ENCODE measurements around the gene SUSD1. TPM values are rescaled to one million over a fixed set of nuclear protein-coding genes. Genes with fewer than 3 reads are reported as not detected.

Gene SUSD1
- total and polyA plus RNA-seq, 9 of the 15 experiments (the other 6 are each of a cell fraction or from before 2014, with no cell fraction given) = 10.9 to 44.4 (median 36.1) TPM

DNA sequence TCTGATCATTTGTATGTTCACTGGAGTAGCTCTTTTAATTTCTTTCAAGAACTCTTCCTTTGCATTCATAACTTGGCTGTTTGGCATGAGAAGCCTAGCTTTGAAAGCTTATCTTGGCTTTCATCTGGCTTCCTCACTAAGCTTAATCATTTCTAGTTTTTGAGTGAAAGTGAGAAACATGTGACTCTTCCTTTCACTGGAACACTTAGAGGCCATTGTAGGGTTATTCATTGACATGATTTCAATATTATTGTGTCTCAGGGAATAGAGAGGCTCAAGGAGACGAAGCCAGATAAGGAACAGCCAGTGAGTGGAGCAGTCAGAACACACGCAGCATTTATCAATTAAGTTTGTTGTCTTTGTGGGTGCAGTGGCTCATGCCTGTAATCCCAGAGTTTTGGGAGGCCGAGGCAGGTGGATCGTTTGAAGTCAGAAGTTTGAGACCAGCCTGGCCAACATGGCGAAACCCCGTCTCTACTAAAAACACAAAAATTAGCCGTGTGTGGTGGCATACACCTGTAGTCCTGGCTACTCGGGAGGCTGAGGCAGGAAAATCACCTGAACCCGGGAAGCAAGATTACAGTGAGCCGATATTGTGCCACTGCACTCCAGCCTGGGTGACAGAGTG lies 180.2 kb downstream of the SUSD1 start:
- intact Hi-C loops (cut with micrococcal nuclease) (no loop called here), in situ Hi-C loops (cut with MboI) (no loop called here)
- Histone ChIP-seq H3K36me3 (ENCODE audit: control insufficient read depth, insufficient read depth, low read length) (no peaks in the 10 kb centered on the region), H3K27ac (ENCODE audit: extremely low read depth, low read depth, low read length) (no peak overlapping the region), H3K4me3 (no peak overlapping the region), H2AFZ (ENCODE audit: low read depth, low read length) (peak overlapping the region; percentile 48), H3K27me3 (ENCODE audit: control insufficient read depth in 2 of 2, insufficient read depth in 2 of 2, low read length in 2 of 2) (no peaks in the 10 kb centered on the region), H4K20me1 (replicated peaks; ENCODE audit: control insufficient read depth, insufficient read depth, low read length) (no peaks in the 10 kb centered on the region), H3K79me2 (ENCODE audit: control insufficient read depth, insufficient read depth, low read length) (no peaks in the 10 kb centered on the region), H3K9ac (ENCODE audit: insufficient read depth in 1 of 2, low read depth in 2 of 2, low read length in 2 of 2) (no peak overlapping the region), H3K4me1 (replicated peaks in 1 of 2; ENCODE audit: control insufficient read depth in 2 of 2, insufficient read depth in 2 of 2, low read length in 2 of 2) (peaks cover 0 to 5% of the 10 kb centered on the region in 2 experiments; a peak in 2 of 5 replicates), H3K9me3 (replicated peaks; ENCODE audit: control insufficient read depth, insufficient read depth, low read depth, low read length) (no peaks in the 10 kb centered on the region), H3K4me2 (ENCODE audit: insufficient read depth, low read length) (no peak overlapping the region), H3K9me1 (ENCODE audit: control insufficient read depth, insufficient read depth, low read length) (no peaks in the 10 kb centered on the region)
- ChIA-PET CTCF (ENCODE audit: low intra/inter-chr PET ratio) (no interaction called here), POLR2A (interaction anchor here (0.7 to 2.8 kb wide), 6 partner anchors 8 to 71 kb away, joined by 3 to 9 read pairs (median 4); no protein-coding TSS in a partner anchor)
- peak; percentile 63 for FAIRE-seq
- no peak for DNase-seq (ENCODE audit: extremely low read depth in 1 of 4, low spot score in 3 of 4)
- ATAC-seq = no peak
- 63% methylated on average over 10 of the region's 10 CpGs for WGBS (ENCODE audit: insufficient coverage, low coverage, missing lambda C conversion rate)
- BruUV-seq (replicated peaks) = no TSS peak
- TF ChIP-seq NCOA2 (IDR thresholded peaks at IDR 0.05; ENCODE audit: partially characterized antibody in 2 of 2) (no peak), CHD1 (IDR thresholded peaks at IDR 0.05; ENCODE audit: low read length) (no peak), CLOCK (CRISPR knock-in tag; IDR thresholded peaks at IDR 0.05; ENCODE audit: borderline replicate concordance) (no peak), SMAD3 (CRISPR knock-in tag; conservative IDR thresholded peaks at IDR 0.05) (no peak), MEIS2 (IDR thresholded peaks at IDR 0.05; ENCODE audit: partially characterized antibody) (peak; percentile 15), EZH2 (IDR thresholded peaks at IDR 0.05; ENCODE audit: borderline replicate concordance, low read depth, low read length) (no peak), RNF2 (IDR thresholded peaks at IDR 0.05) (no peak), SNAPC5 (CRISPR knock-in tag; IDR thresholded peaks at IDR 0.05) (no peak), THAP7 (CRISPR knock-in tag; IDR thresholded peaks at IDR 0.05) (no peak)
- TF ChIP-seq, protein P1, sequence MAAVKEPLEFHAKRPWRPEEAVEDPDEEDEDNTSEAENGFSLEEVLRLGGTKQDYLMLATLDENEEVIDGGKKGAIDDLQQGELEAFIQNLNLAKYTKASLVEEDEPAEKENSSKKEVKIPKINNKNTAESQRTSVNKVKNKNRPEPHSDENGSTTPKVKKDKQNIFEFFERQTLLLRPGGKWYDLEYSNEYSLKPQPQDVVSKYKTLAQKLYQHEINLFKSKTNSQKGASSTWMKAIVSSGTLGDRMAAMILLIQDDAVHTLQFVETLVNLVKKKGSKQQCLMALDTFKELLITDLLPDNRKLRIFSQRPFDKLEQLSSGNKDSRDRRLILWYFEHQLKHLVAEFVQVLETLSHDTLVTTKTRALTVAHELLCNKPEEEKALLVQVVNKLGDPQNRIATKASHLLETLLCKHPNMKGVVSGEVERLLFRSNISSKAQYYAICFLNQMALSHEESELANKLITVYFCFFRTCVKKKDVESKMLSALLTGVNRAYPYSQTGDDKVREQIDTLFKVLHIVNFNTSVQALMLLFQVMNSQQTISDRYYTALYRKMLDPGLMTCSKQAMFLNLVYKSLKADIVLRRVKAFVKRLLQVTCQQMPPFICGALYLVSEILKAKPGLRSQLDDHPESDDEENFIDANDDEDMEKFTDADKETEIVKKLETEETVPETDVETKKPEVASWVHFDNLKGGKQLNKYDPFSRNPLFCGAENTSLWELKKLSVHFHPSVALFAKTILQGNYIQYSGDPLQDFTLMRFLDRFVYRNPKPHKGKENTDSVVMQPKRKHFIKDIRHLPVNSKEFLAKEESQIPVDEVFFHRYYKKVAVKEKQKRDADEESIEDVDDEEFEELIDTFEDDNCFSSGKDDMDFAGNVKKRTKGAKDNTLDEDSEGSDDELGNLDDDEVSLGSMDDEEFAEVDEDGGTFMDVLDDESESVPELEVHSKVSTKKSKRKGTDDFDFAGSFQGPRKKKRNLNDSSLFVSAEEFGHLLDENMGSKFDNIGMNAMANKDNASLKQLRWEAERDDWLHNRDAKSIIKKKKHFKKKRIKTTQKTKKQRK (IDR thresholded peaks at IDR 0.05; ENCODE audit: borderline replicate concordance, low read depth, low read length) = no peak
- TF ChIP-seq, protein P2, sequence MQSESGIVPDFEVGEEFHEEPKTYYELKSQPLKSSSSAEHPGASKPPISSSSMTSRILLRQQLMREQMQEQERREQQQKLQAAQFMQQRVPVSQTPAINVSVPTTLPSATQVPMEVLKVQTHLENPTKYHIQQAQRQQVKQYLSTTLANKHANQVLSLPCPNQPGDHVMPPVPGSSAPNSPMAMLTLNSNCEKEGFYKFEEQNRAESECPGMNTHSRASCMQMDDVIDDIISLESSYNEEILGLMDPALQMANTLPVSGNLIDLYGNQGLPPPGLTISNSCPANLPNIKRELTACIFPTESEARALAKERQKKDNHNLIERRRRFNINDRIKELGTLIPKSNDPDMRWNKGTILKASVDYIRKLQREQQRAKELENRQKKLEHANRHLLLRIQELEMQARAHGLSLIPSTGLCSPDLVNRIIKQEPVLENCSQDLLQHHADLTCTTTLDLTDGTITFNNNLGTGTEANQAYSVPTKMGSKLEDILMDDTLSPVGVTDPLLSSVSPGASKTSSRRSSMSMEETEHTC (IDR thresholded peaks at IDR 0.05) = no peak

Data from K562 (cell line).